K562 (cell line): ENCODE measurements around the gene ANK3. TPM values are rescaled to one million over a fixed set of nuclear protein-coding genes. Genes with fewer than 3 reads are reported as not detected.

Experiments used
- BRF2 ChIP-seq: IDR thresholded peaks from 3 replicates; pipeline ENCODE4 v1.6.1; 2011; ENCODE audit warnings: borderline replicate concordance, mild to moderate bottlenecking; ENCODE audit not compliant: insufficient read length, insufficient read depth
- CBFB ChIP-seq: sonication (generic); formaldehyde crosslinking; IDR thresholded peaks from 2 replicates; pipeline ENCODE4 v1.4.0; 2020; ENCODE audit warnings: mild to moderate bottlenecking, missing genetic modification reagents
- COPS2 ChIP-seq: fragments of 450-650 bp; conservative IDR thresholded peaks from 2 replicates; pipeline ENCODE4 v1.6.1; 2016; ENCODE audit warnings: mild to moderate bottlenecking, moderate library complexity
- DIDO1 ChIP-seq: fragments of 450-650 bp; IDR thresholded peaks from 2 replicates; pipeline ENCODE4 v1.6.1; 2016; ENCODE audit warnings: low read depth, missing biosample characterization, missing genetic modification characterization
- EP300 ChIP-seq: IDR thresholded peaks from 2 replicates; pipeline ENCODE4 v1.6.1; 2012; ENCODE audit warnings: low read length, improper control_type of control experiment
- FOXO4 ChIP-seq: fragments of 450-650 bp; formaldehyde crosslinking; IDR thresholded peaks from 2 replicates; pipeline ENCODE4 v1.4.0; 2020; ENCODE audit warnings: mild to moderate bottlenecking, moderate library complexity
- JUN ChIP-seq, 2 experiments: sonication (generic) in 1 of 2; formaldehyde crosslinking in 1 of 2; IDR thresholded peaks; 2 replicates each; pipeline versions ENCODE4 v1.6.1 to v1.8.0; 2012 to 2022; ENCODE audit warnings: borderline replicate concordance in 2 of 2, mild to moderate bottlenecking in 2 of 2, improper control_type of control experiment in 1 of 2, low read depth in 1 of 2, low read length in 1 of 2, missing genetic modification reagents in 1 of 2
- MCM5 ChIP-seq: fragments of 450-650 bp; IDR thresholded peaks from 2 replicates; pipeline ENCODE4 v1.6.1; 2016; ENCODE audit warnings: low read depth
- NCOR1 ChIP-seq: fragments of 450-650 bp; IDR thresholded peaks from 2 replicates; pipeline ENCODE4 v1.6.1; 2016; ENCODE audit warnings: mild to moderate bottlenecking, moderate library complexity
- NFRKB ChIP-seq: fragments of 450-650 bp; IDR thresholded peaks from 2 replicates; pipeline ENCODE4 v1.6.1; 2016; ENCODE audit warnings: low read depth
- PATZ1 ChIP-seq: fragments of 250-450 bp; sonication (Bioruptor Pico); IDR thresholded peaks from 2 replicates; pipeline ENCODE4 v1.5.0; 2020; ENCODE audit warnings: mild to moderate bottlenecking, borderline replicate concordance
- RNF219 ChIP-seq: fragments of 250-450 bp; sonication (Bioruptor Pico); IDR thresholded peaks from 2 replicates; pipeline ENCODE4 v1.5.0; 2022; ENCODE audit warnings: mild to moderate bottlenecking
- TCF7 ChIP-seq: sonication (generic); IDR thresholded peaks from 2 replicates; pipeline ENCODE4 v1.6.1; 2016; ENCODE audit warnings: antibody characterized with exemption, borderline replicate concordance
- TEAD4 ChIP-seq, 2 experiments: sonication (generic) in 1 of 2; formaldehyde crosslinking in 1 of 2; IDR thresholded peaks; 2 replicates each; pipeline versions ENCODE4 v1.6.1 to v1.8.0; 2012 to 2022; ENCODE audit warnings: borderline replicate concordance in 1 of 2, inconsistent platforms in 1 of 2, low read length in 1 of 2, mild to moderate bottlenecking in 1 of 2, missing genetic modification reagents in 1 of 2
- USF1 ChIP-seq: sonication (generic); formaldehyde crosslinking; IDR thresholded peaks from 2 replicates; pipeline ENCODE4 v1.9.0; 2022; ENCODE audit warnings: mild to moderate bottlenecking, missing genetic modification reagents
- ZBTB34 ChIP-seq: fragments of 250-450 bp; sonication (Bioruptor Pico); IDR thresholded peaks from 2 replicates; pipeline ENCODE4 v1.8.0; 2021; ENCODE audit warnings: mild to moderate bottlenecking, moderate library complexity
- ZC3H4 ChIP-seq: sonication (generic); formaldehyde crosslinking; IDR thresholded peaks from 2 replicates; pipeline ENCODE4 v1.9.0; 2021; ENCODE audit warnings: missing genetic modification reagents, borderline replicate concordance
- ZNF212 ChIP-seq: fragments of 450-650 bp; formaldehyde crosslinking; IDR thresholded peaks from 2 replicates; pipeline ENCODE4 v1.4.0; 2020; ENCODE audit warnings: mild to moderate bottlenecking
- ZNF668 ChIP-seq: fragments of 250-450 bp; sonication (Bioruptor Pico); IDR thresholded peaks from 2 replicates; pipeline ENCODE4 v1.8.0; 2022; ENCODE audit warnings: mild to moderate bottlenecking, inconsistent platforms
- polyA plus RNA-seq, 8 experiments: library from polyadenylated mRNA; depleted of rRNA in 4 of 8; stranded (reverse) in 5 of 8; unstranded in 3 of 8; fragments of >200 nt; fragmentation: Nextera tagmentation in 2 of 8; fragmentation: Illumina TruSeq in 1 of 8; extraction: Ambion mirVana in 2 of 8; extraction: Trizol in 1 of 8; gene quantifications; 2 replicates each; pipeline versions ENCODE4 v1.2.1 to v1.2.3, GENCODE V29; 2011 to 2014; ENCODE audit warnings: inconsistent platforms in 1 of 8, missing spikeins in 1 of 8
- total RNA-seq, 7 experiments: library from RNA; depleted of rRNA in 6 of 7; stranded (reverse); fragments of >200 nt in 6 of 7; fragmentation: Illumina TruSeq in 2 of 7; extraction: Trizol in 2 of 7; gene quantifications; 2 replicates each; pipeline versions ENCODE4 v1.2.1 to v1.2.3, GENCODE V29; 2011 to 2021; ENCODE audit warnings: low replicate concordance in 1 of 7

Gene ANK3
- total and polyA plus RNA-seq, 9 of the 15 experiments (the other 6 are each of a cell fraction or from before 2014, with no cell fraction given), result 10.0 to 32.3 (median 17.9) TPM

- TF ChIP-seq RNF219 (CRISPR knock-in tag), result no peak
- TF ChIP-seq CBFB (CRISPR knock-in tag), result no peak
- TF ChIP-seq ZNF668 (CRISPR knock-in tag), result no peak
- TF ChIP-seq USF1 (CRISPR knock-in tag), result no peak
- no peak for TF ChIP-seq NFRKB
- no peak for TF ChIP-seq FOXO4
- no peak for TF ChIP-seq BRF2
- peak; percentile 83 for TF ChIP-seq EP300
- TF ChIP-seq ZBTB34, result no peak
- TF ChIP-seq MCM5, result no peak
- TF ChIP-seq ZC3H4 (CRISPR knock-in tag), result no peak
- TF ChIP-seq TCF7, result no peak
- no peak for TF ChIP-seq PATZ1 (CRISPR knock-in tag)
- no peak for TF ChIP-seq DIDO1
- peak; percentile 82 for TF ChIP-seq NCOR1
- no peak for TF ChIP-seq ZNF212 (CRISPR knock-in tag)
- TF ChIP-seq TEAD4 (IDR thresholded peaks at IDR 0.05; ENCODE audit: low read length), result peak; percentile 90
- TF ChIP-seq TEAD4 (CRISPR knock-in tag; IDR thresholded peaks at IDR 0.05; ENCODE audit: borderline replicate concordance), result no peak
- no peak for TF ChIP-seq COPS2
- TF ChIP-seq JUN (IDR thresholded peaks at IDR 0.05; ENCODE audit: borderline replicate concordance, low read depth, low read length), result peak; percentile 25; the same call in 1 of the 2 replicates
- no peak for TF ChIP-seq JUN (CRISPR knock-in tag; IDR thresholded peaks at IDR 0.05; ENCODE audit: borderline replicate concordance)
These were observed 316.3 kb downstream of the ANK3 start (continued) for GRCh38 chr10:60073397-60073780.
